Measurements from ENCODE around the gene UNK. TPM values are rescaled to one million over a fixed set of nuclear protein-coding genes. Genes with fewer than 3 reads are reported as not detected.

Gene UNK
- total and polyA plus RNA-seq, 2 of the 13 experiments (the other 11 are each of a cell fraction or from before 2014, with no cell fraction given): 31.6 to 33.0 TPM

GRCh38 chr17:75848523-75849278 is 64.1 kb downstream of the UNK start (continued):
- peak; percentile 73; the same call in 1 of the 2 replicates for TF ChIP-seq ZNF230 (CRISPR knock-in tag; IDR thresholded peaks at IDR 0.05)
- peak; percentile 52; the same call in 1 of the 2 replicates for TF ChIP-seq ZBED4 (CRISPR knock-in tag; IDR thresholded peaks at IDR 0.05; ENCODE audit: borderline replicate concordance)
- TF ChIP-seq KDM6A (CRISPR knock-in tag; IDR thresholded peaks at IDR 0.05; ENCODE audit: low read depth): no peak
- no peak for TF ChIP-seq ZNF432 (CRISPR knock-in tag; IDR thresholded peaks at IDR 0.05; ENCODE audit: borderline replicate concordance)
- no peak for TF ChIP-seq RFX1 (IDR thresholded peaks at IDR 0.05)
- TF ChIP-seq ZSCAN22 (CRISPR knock-in tag; IDR thresholded peaks at IDR 0.05): no peak
- no peak for TF ChIP-seq ZNF660 (CRISPR knock-in tag; IDR thresholded peaks at IDR 0.05; ENCODE audit: borderline replicate concordance, low read depth)
- TF ChIP-seq SSRP1 (CRISPR knock-in tag; IDR thresholded peaks at IDR 0.05): no peak
- TF ChIP-seq HNRNPL (IDR thresholded peaks at IDR 0.05; ENCODE audit: low read depth, low read length): 0 out of 2 replicates have a peak, but pooled peaks have one; percentile 4
- peak; percentile 24; the same call in 1 of the 2 replicates for TF ChIP-seq HDAC2 (CRISPR knock-in tag; IDR thresholded peaks at IDR 0.05)
- no peak for TF ChIP-seq ZNF816 (CRISPR knock-in tag; IDR thresholded peaks at IDR 0.05; ENCODE audit: borderline replicate concordance)
- no peak for TF ChIP-seq ARID2 (CRISPR knock-in tag; IDR thresholded peaks at IDR 0.05; ENCODE audit: borderline replicate concordance)
- TF ChIP-seq HIVEP1 (CRISPR knock-in tag; IDR thresholded peaks at IDR 0.05): no peak
- TF ChIP-seq ZNF629 (CRISPR knock-in tag; conservative IDR thresholded peaks at IDR 0.05): no peak
- TF ChIP-seq ZNF225 (CRISPR knock-in tag; IDR thresholded peaks at IDR 0.05): no peak
- peak; percentile 66 for TF ChIP-seq ELF1 (CRISPR knock-in tag; IDR thresholded peaks at IDR 0.05)
- TF ChIP-seq ZBTB33 (CRISPR knock-in tag; IDR thresholded peaks at IDR 0.05): peak; percentile 75
- TF ChIP-seq ZNF691 (CRISPR knock-in tag; IDR thresholded peaks at IDR 0.05; ENCODE audit: borderline replicate concordance, low read depth): no peak; the same call in 1 of the 2 replicates
- TF ChIP-seq AHR (CRISPR knock-in tag; IDR thresholded peaks at IDR 0.05): no peak
- TF ChIP-seq HOXA3 (CRISPR knock-in tag; IDR thresholded peaks at IDR 0.05): peak; percentile 60
- peak; percentile 17; the same call in 1 of the 2 replicates for TF ChIP-seq ZBTB7A (CRISPR knock-in tag; IDR thresholded peaks at IDR 0.05)
- TF ChIP-seq NCOA1 (CRISPR knock-in tag; IDR thresholded peaks at IDR 0.05): no peak
- TF ChIP-seq ZNF558 (CRISPR knock-in tag; IDR thresholded peaks at IDR 0.05; ENCODE audit: borderline replicate concordance): no peak
- TF ChIP-seq RORA (CRISPR knock-in tag; IDR thresholded peaks at IDR 0.05): no peak
- no peak for TF ChIP-seq BHLHE40 (IDR thresholded peaks at IDR 0.05; ENCODE audit: low read length)
- no peak for TF ChIP-seq PPARG (CRISPR knock-in tag; conservative IDR thresholded peaks at IDR 0.05)

Measured in HepG2 (cell line).